Measurements from ENCODE around the gene TTC4.

DNA sequence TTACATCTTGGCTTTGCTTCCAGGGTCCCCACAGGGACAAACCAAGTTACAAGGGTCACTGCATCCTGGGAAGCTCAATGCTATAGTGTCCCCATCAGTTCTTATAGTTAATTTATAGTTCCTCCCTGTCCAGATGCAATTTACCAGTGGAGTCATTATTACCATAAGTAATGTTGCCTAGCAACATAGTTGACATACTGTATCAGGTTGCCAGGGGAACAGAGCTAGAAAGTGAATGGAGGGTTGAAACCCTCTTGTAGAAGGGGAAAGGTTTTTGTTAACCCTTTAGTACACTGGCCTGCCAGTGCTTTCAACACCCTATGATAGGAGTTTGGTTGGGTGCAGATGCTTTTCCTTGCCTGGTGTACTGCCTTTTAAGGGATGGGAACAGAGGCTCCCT, 34.3 kb upstream of the TTC4 start:
- TF ChIP-seq, protein P1, sequence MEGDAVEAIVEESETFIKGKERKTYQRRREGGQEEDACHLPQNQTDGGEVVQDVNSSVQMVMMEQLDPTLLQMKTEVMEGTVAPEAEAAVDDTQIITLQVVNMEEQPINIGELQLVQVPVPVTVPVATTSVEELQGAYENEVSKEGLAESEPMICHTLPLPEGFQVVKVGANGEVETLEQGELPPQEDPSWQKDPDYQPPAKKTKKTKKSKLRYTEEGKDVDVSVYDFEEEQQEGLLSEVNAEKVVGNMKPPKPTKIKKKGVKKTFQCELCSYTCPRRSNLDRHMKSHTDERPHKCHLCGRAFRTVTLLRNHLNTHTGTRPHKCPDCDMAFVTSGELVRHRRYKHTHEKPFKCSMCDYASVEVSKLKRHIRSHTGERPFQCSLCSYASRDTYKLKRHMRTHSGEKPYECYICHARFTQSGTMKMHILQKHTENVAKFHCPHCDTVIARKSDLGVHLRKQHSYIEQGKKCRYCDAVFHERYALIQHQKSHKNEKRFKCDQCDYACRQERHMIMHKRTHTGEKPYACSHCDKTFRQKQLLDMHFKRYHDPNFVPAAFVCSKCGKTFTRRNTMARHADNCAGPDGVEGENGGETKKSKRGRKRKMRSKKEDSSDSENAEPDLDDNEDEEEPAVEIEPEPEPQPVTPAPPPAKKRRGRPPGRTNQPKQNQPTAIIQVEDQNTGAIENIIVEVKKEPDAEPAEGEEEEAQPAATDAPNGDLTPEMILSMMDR (IDR thresholded peaks at IDR 0.05 in 2 of 3, conservative IDR thresholded peaks at IDR 0.05 in 1 of 3; ENCODE audit: borderline replicate concordance in 1 of 3, insufficient read depth in 1 of 3, low read depth in 2 of 3, low read length in 2 of 3): no peak
- TF ChIP-seq SIN3A (IDR thresholded peaks at IDR 0.05; ENCODE audit: low read depth): no peak
- TF ChIP-seq ZFX (IDR thresholded peaks at IDR 0.05): no peak
- no peak for TF ChIP-seq JUND (IDR thresholded peaks at IDR 0.05)
- TF ChIP-seq RAD21 (IDR thresholded peaks at IDR 0.05; ENCODE audit: low read depth): no peak
- TF ChIP-seq ZNF274 (IDR thresholded peaks at IDR 0.05; ENCODE audit: low read depth, low read length): no peak
- TF ChIP-seq POLR2AphosphoS5 (IDR thresholded peaks at IDR 0.05; ENCODE audit: low read depth, low read length): no peak
- no peak for TF ChIP-seq POLR2A (IDR thresholded peaks at IDR 0.05; ENCODE audit: borderline replicate concordance, extremely low read depth, insufficient read depth, insufficient read length)
- TF ChIP-seq EZH2phosphoT487 (IDR thresholded peaks at IDR 0.05; ENCODE audit: borderline replicate concordance): no peak
- no peak for TF ChIP-seq SRF (IDR thresholded peaks at IDR 0.05; ENCODE audit: low read depth)
- TF ChIP-seq CBX3 (IDR thresholded peaks at IDR 0.05; ENCODE audit: low read depth): no peak
- TF ChIP-seq EZH2 (IDR thresholded peaks at IDR 0.05): no peak
- no peak for TF ChIP-seq CEBPB (IDR thresholded peaks at IDR 0.05; ENCODE audit: low read depth)
- TF ChIP-seq SP1 (IDR thresholded peaks at IDR 0.05; ENCODE audit: low read depth): no peak

Measured in HCT116 (cell line).